H9 (cell line): Measurements from ENCODE around the gene TMEM59L. TPM values are rescaled to one million over a fixed set of nuclear protein-coding genes. Genes with fewer than 3 reads are reported as not detected.

ENCODE experiments used
- DNase-seq: peaks from one replicate; pipeline ENCODE4 v3.0.0-alpha.2; 2017
- H2AFZ ChIP-seq: one replicate; pipeline ENCODE4 v1.6.1; 2013; ENCODE audit warnings: mild to moderate bottlenecking, low read length, control low read depth, moderate library complexity
- H2AK5ac ChIP-seq: 2 replicates; pipeline ENCODE4 v1.6.1; 2013; ENCODE audit warnings: low read length, control low read depth, mixed read lengths; ENCODE audit not compliant: insufficient read length
- H2BK120ac ChIP-seq: one replicate; pipeline ENCODE4 v1.6.1; 2013; ENCODE audit warnings: low read depth, mild to moderate bottlenecking, low read length, control low read depth, inconsistent platforms; ENCODE audit not compliant: poor library complexity, severe bottlenecking
- H2BK12ac ChIP-seq: 2 replicates; pipeline ENCODE4 v1.6.1; 2013; ENCODE audit warnings: low read length, control low read depth, mixed read lengths, low read depth; ENCODE audit not compliant: insufficient read length
- H2BK15ac ChIP-seq: 2 replicates; pipeline ENCODE4 v1.6.1; 2013; ENCODE audit warnings: low read depth, low read length, control low read depth
- H2BK20ac ChIP-seq: one replicate; pipeline ENCODE4 v1.6.1; 2013; ENCODE audit warnings: low read depth, mild to moderate bottlenecking, low read length, control low read depth, inconsistent platforms; ENCODE audit not compliant: poor library complexity, severe bottlenecking
- H2BK5ac ChIP-seq: 2 replicates; pipeline ENCODE4 v1.6.1; 2013; ENCODE audit warnings: low read length, control low read depth, mixed read lengths; ENCODE audit not compliant: insufficient read length
- H3K14ac ChIP-seq: 2 replicates; pipeline ENCODE4 v1.6.1; 2013; ENCODE audit warnings: low read length, control low read depth; ENCODE audit not compliant: insufficient read depth
- H3K18ac ChIP-seq: 2 replicates; pipeline ENCODE4 v1.6.1; 2013; ENCODE audit warnings: low read depth, mild to moderate bottlenecking, mixed read lengths, low read length, control low read depth; ENCODE audit not compliant: insufficient read length
- H3K23ac ChIP-seq: 2 replicates; pipeline ENCODE4 v1.6.1; 2013; ENCODE audit warnings: low read length, control low read depth, mixed read lengths, low read depth; ENCODE audit not compliant: insufficient read length
- H3K23me2 ChIP-seq: 2 replicates; pipeline ENCODE4 v1.6.1; 2013; ENCODE audit warnings: low read depth, mild to moderate bottlenecking, mixed read lengths, low read length, control low read depth; ENCODE audit not compliant: insufficient read length, poor library complexity, severe bottlenecking
- H3K27ac ChIP-seq: 2 replicates; pipeline ENCODE4 v1.5.1; 2013; ENCODE audit warnings: low read length, control low read depth, mixed read lengths, low read depth; ENCODE audit not compliant: insufficient read length
- H3K27me3 ChIP-seq: 2 replicates; pipeline ENCODE4 v1.6.1; 2013; ENCODE audit warnings: low read length, control low read depth, inconsistent platforms; ENCODE audit not compliant: insufficient read depth
- H3K4ac ChIP-seq: 2 replicates; pipeline ENCODE4 v1.6.1; 2013; ENCODE audit warnings: low read depth, mild to moderate bottlenecking, control low read depth, inconsistent platforms, low read length, moderate library complexity
- H3K4me1 ChIP-seq: 2 replicates; pipeline ENCODE4 v1.6.1; 2013; ENCODE audit warnings: low read length, control low read depth, inconsistent platforms; ENCODE audit not compliant: insufficient read depth
- H3K4me2 ChIP-seq: 2 replicates; pipeline ENCODE4 v1.6.1; 2013; ENCODE audit warnings: low read length, control low read depth, mixed read lengths; ENCODE audit not compliant: insufficient read length, insufficient read depth
- H3K56ac ChIP-seq: 2 replicates; pipeline ENCODE4 v1.6.1; 2013; ENCODE audit warnings: low read depth, mild to moderate bottlenecking, mixed read lengths, low read length, control low read depth; ENCODE audit not compliant: insufficient read length
- H3K79me1 ChIP-seq: 2 replicates; pipeline ENCODE4 v1.6.1; 2013; ENCODE audit warnings: low read depth, mild to moderate bottlenecking, moderate library complexity, low read length, control low read depth, inconsistent platforms; ENCODE audit not compliant: insufficient read depth, poor library complexity, severe bottlenecking
- H3K79me2 ChIP-seq: 2 replicates; pipeline ENCODE4 v1.6.1; 2013; ENCODE audit warnings: low read length, control low read depth, inconsistent platforms; ENCODE audit not compliant: insufficient read depth
- H3K9ac ChIP-seq: 2 replicates; pipeline ENCODE4 v1.6.1; 2013; ENCODE audit warnings: low read length, control low read depth, mixed read lengths; ENCODE audit not compliant: insufficient read length; ENCODE audit errors: extremely low read depth
- H3K9me3 ChIP-seq: one replicate; pipeline ENCODE4 v1.6.1; 2013; ENCODE audit warnings: low read depth, low read length, inconsistent platforms; ENCODE audit not compliant: control insufficient read depth
- H3T11ph ChIP-seq: one replicate; pipeline ENCODE4 v1.6.1; 2013; ENCODE audit warnings: mild to moderate bottlenecking, low read length, control low read depth, inconsistent platforms
- H4K20me1 ChIP-seq: one replicate; pipeline ENCODE4 v1.6.1; 2013; ENCODE audit not compliant: control insufficient read depth, insufficient read length, insufficient read depth
- H4K5ac ChIP-seq: 2 replicates; pipeline ENCODE4 v1.6.1; 2013; ENCODE audit warnings: low read depth, mild to moderate bottlenecking, mixed read lengths, low read length, control low read depth; ENCODE audit not compliant: insufficient read length
- H4K8ac ChIP-seq: replicated peaks from 2 replicates; pipeline ENCODE4 v1.6.1; 2013; ENCODE audit warnings: low read length, control low read depth, mixed read lengths, low read depth; ENCODE audit not compliant: insufficient read length
- H4K91ac ChIP-seq: 2 replicates; pipeline ENCODE4 v1.6.1; 2013; ENCODE audit warnings: low read depth, mild to moderate bottlenecking, moderate library complexity, mixed read lengths, low read length, control low read depth; ENCODE audit not compliant: insufficient read length
- H3K27ac Mint-ChIP-seq, 3 experiments: 2 replicates in 2 of 3; 3 replicates in 1 of 3; pipeline ENCODE4 v1.8.0; 2020 to 2021; ENCODE audit warnings: mixed read lengths in 3 of 3, mild to moderate bottlenecking in 1 of 3, moderate library complexity in 1 of 3
- H3K27me3 Mint-ChIP-seq: 2 replicates; pipeline ENCODE4 v1.8.0; 2021; ENCODE audit warnings: low read depth, mild to moderate bottlenecking, moderate library complexity, mixed read lengths
- H3K36me3 Mint-ChIP-seq, 3 experiments: 2 replicates in 2 of 3; 3 replicates in 1 of 3; pipeline ENCODE4 v1.8.0; 2020 to 2021; ENCODE audit warnings: low read depth in 3 of 3, mixed read lengths in 3 of 3; ENCODE audit not compliant: insufficient read depth in 1 of 3
- H3K4me1 Mint-ChIP-seq, 2 experiments: 2 replicates each; pipeline ENCODE4 v1.8.0; 2020; ENCODE audit warnings: mixed read lengths in 2 of 2
- H3K4me3 Mint-ChIP-seq, 2 experiments: 2 replicates in 1 of 2; 3 replicates in 1 of 2; pipeline ENCODE4 v1.8.0; 2020 to 2021; ENCODE audit warnings: mild to moderate bottlenecking in 2 of 2, mixed read lengths in 2 of 2, moderate library complexity in 1 of 2
- H3K9me3 Mint-ChIP-seq, 2 experiments: 2 replicates in 1 of 2; 3 replicates in 1 of 2; pipeline ENCODE4 v1.8.0; 2020; ENCODE audit warnings: mild to moderate bottlenecking in 2 of 2, mixed read lengths in 2 of 2, moderate library complexity in 1 of 2
- CTCF ChIP-seq: fragments of 200-600 bp; sonication (generic); conservative IDR thresholded peaks from 3 replicates; pipeline ENCODE4 v1.8.0; 2021; ENCODE audit warnings: antibody characterized with exemption, mild to moderate bottlenecking
- WGBS: extraction: QIAGEN DNeasy Blood & Tissue Kit; methylation state at CpG from one replicate; pipeline ENCODE4 v1.1.7; 2013; ENCODE audit warnings: missing lambda C conversion rate, low lambda C conversion rate, mixed read lengths; ENCODE audit not compliant: insufficient read length; ENCODE audit errors: extremely low coverage; 5-methylcytosine and 5-hydroxymethylcytosine counted together
- total RNA-seq: library from RNA; stranded (reverse); gene quantifications from 2 replicates; pipeline ENCODE4 v1.2.1, GENCODE V29; 2021

The TMEM59L gene
- total RNA-seq, 1 experiment from 2014 or later = 12.0 TPM

DNA sequence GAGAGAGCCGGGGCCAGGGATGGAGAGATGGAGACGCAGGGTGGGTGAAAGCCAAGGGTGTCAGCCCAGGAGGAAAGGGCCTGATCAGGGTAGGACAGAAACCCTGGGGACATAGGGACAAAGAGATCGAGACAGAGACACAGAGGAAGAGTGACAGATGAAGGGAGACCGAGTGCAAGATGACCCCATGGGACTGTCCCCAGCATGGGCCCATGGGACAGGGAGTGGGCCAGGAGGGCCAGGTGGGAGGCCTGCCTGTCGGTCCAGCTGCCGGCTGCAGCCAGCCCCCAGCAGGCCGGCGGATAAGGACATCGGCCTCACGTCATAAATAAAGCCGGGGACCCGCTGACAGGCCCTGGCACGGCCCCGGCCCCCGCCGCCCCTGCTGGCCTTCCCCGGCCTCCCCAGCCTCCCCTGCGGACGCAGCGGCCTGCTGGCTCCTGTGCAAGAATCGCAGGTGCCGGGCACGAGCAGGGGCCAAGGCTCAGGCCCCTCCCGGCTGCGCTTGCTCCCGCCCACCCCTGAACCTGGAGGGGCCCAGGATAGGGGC, 17.8 kb upstream of the TMEM59L start:
- no peaks in the 10 kb centered on the region; a peak in 1 of 5 replicates for H3K9me3 Mint-ChIP-seq
- Histone ChIP-seq H2AK5ac (no peak overlapping the region), H3K18ac (peak overlapping the region; percentile 14), H3K4me1 (peaks cover 8% of the 10 kb centered on the region; the same call in 1 of the 2 replicates), H4K5ac (no peak overlapping the region), H2BK12ac (no peak overlapping the region), H3K9me3 (no peaks in the 10 kb centered on the region), H4K20me1 (no peaks in the 10 kb centered on the region), H3T11ph (no peak overlapping the region), H3K27ac (no peak overlapping the region), H3K23me2 (peaks cover 16% of the 10 kb centered on the region), H3K23ac (no peak overlapping the region), H3K14ac (no peak overlapping the region), H3K9ac (no peak overlapping the region), H4K8ac (no peak overlapping the region), H3K4me2 (peak overlapping the region; percentile 77), H3K79me1 (no peaks in the 10 kb centered on the region), H2BK120ac (no peak overlapping the region), H2BK5ac (no peak overlapping the region), H3K27me3 (no peaks in the 10 kb centered on the region), H4K91ac (no peak overlapping the region), H3K4ac (no peak overlapping the region), H2AFZ (no peak overlapping the region), H2BK20ac (no peak overlapping the region), H3K79me2 (no peaks in the 10 kb centered on the region), H3K56ac (no peak overlapping the region), H2BK15ac (no peak overlapping the region)
- peak overlapping the region; percentile 41 to 74 (median 73); a peak in 6 of 7 replicates for H3K27ac Mint-ChIP-seq
- WGBS = no CpG with 5 or more reads among the region's 26 CpGs
- no peak for DNase-seq
- H3K4me3 Mint-ChIP-seq = peak overlapping the region; percentile 56 to 82
- no peak for TF ChIP-seq CTCF
- peaks cover 3 to 16% (median 5%) of the 10 kb centered on the region in 3 experiments; a peak in 5 of 7 replicates for H3K36me3 Mint-ChIP-seq
- peaks cover 28% of the 10 kb centered on the region for H3K27me3 Mint-ChIP-seq
- H3K4me1 Mint-ChIP-seq = peaks cover 37 to 47% of the 10 kb centered on the region in 2 experiments
